ENCODE results near the gene TSEN2.
"Not testable (repeated sequence)": the region's sequence is repeated elsewhere in the genome, so short reads cannot be mapped to it uniquely, and the experiment has no call there.

TSEN2 gene

GRCh38 chr3:12470111-12470510 is 14.2 kb upstream of the TSEN2 start:
- H3K4me3 ChIP-seq (ENCODE audit: low read depth in 1 of 5, low read length in 5 of 5) = no peak overlapping the region

GRCh38 chr3:12470680-12471079 is 13.6 kb upstream of the TSEN2 start:
- Histone ChIP-seq H3K4me1 (ENCODE audit: control insufficient read depth in 5 of 5, insufficient read depth in 5 of 5, low read length in 5 of 5) (peaks cover 0 to 19% (median 16%) of the 10 kb centered on the region in 5 donors), H3K9me3 (ENCODE audit: control insufficient read depth in 5 of 5, low read length in 5 of 5) (no peaks in the 10 kb centered on the region), H3K27ac (ENCODE audit: low read depth, low read length) (no peak overlapping the region), H3K9ac (ENCODE audit: low read length in 5 of 5) (no peak overlapping the region), H3K4me3 (ENCODE audit: low read depth in 1 of 5, low read length in 5 of 5) (no peak overlapping the region), H3K36me3 (ENCODE audit: control insufficient read depth in 5 of 5, insufficient read depth in 5 of 5, low read length in 5 of 5) (peaks cover 0 to 11% (median 7%) of the 10 kb centered on the region in 5 donors), H3K27me3 (ENCODE audit: control insufficient read depth in 5 of 5, insufficient read depth in 4 of 5, low read length in 5 of 5) (no peaks in the 10 kb centered on the region)

More at GRCh38 chr3:12470111-12470510, 14.2 kb upstream of the TSEN2 start:
- Histone ChIP-seq H3K36me3 (ENCODE audit: control insufficient read depth in 5 of 5, insufficient read depth in 5 of 5, low read length in 5 of 5) (peaks cover 0 to 11% (median 7%) of the 10 kb centered on the region in 5 donors), H3K9me3 (ENCODE audit: control insufficient read depth in 5 of 5, low read length in 5 of 5) (no peaks in the 10 kb centered on the region), H3K27me3 (ENCODE audit: control insufficient read depth in 5 of 5, insufficient read depth in 4 of 5, low read length in 5 of 5) (no peaks in the 10 kb centered on the region), H3K4me1 (ENCODE audit: control insufficient read depth in 5 of 5, insufficient read depth in 5 of 5, low read length in 5 of 5) (peaks cover 0 to 18% (median 16%) of the 10 kb centered on the region in 5 donors), H3K27ac (ENCODE audit: low read depth, low read length) (no peak overlapping the region), H3K9ac (ENCODE audit: low read length in 5 of 5) (no peak overlapping the region)

DNA sequence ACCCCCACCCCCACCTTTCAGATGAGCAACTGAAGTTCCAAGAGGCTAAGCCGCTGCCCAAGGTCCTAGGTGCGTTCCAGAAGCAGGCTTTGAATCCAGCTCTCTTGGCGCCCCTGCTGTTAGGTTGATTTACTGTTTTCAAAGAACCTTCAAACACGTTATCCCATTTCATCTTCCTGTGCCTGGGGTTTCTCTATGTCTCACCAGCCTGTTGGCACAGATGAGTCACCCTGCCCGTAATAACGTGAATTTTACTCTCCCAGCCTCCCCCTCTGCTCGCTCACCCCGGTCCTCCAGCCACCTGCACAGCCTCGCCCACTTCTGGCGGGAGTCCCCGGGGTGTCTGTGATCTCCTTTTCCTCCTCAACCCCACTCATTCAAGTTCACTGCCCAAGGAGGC is 13.0 kb upstream of the TSEN2 start:
- no peak overlapping the region for H3K27ac ChIP-seq (ENCODE audit: low read depth, low read length)
- no peak overlapping the region for H3K9ac ChIP-seq (ENCODE audit: low read length in 5 of 5)
- H3K4me3 ChIP-seq (ENCODE audit: low read depth in 1 of 5, low read length in 5 of 5) = no peak overlapping the region
- H3K27me3 ChIP-seq (ENCODE audit: control insufficient read depth in 5 of 5, insufficient read depth in 4 of 5, low read length in 5 of 5) = no peaks in the 10 kb centered on the region
- H3K36me3 ChIP-seq (ENCODE audit: control insufficient read depth in 5 of 5, insufficient read depth in 5 of 5, low read length in 5 of 5) = peaks cover 0 to 11% (median 7%) of the 10 kb centered on the region in 5 donors
- peaks cover 0 to 19% (median 16%) of the 10 kb centered on the region in 5 donors for H3K4me1 ChIP-seq (ENCODE audit: control insufficient read depth in 5 of 5, insufficient read depth in 5 of 5, low read length in 5 of 5)
- no peaks in the 10 kb centered on the region for H3K9me3 ChIP-seq (ENCODE audit: control insufficient read depth in 5 of 5, low read length in 5 of 5)

DNA sequence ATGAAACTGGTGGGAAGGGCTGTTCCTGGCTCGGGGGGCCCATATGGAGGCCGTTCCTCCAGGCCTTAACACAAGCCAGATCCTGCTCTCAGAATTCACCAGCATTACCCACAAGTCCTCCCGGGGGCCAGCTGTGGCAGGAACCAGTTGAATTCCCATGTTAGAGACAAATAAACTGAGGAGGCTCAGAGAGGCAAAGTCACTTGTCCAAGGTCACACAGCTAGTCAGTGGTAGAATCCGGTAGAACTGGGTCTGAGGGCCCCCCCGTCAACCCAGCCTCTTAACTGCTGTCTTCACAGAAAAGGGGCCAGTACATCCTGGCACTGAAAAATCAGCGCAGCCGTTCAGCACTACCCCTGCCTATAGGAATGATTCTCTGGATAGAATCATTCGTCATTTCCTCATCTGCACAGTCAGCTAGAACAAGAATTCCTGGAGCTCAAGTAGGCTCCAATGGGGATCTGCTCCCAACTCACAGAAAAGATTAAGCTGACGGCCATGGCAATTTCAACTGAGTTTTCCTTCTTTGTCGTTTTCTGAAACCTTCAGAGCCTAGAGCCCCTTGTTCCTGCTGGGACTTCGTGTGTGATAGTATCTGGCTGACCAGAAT is 12.2 kb upstream of the TSEN2 start:
- no peaks in the 10 kb centered on the region for H3K9me3 ChIP-seq (ENCODE audit: control insufficient read depth in 5 of 5, low read length in 5 of 5)
- H3K36me3 ChIP-seq (ENCODE audit: control insufficient read depth in 5 of 5, insufficient read depth in 5 of 5, low read length in 5 of 5) = peaks cover 0 to 11% (median 7%) of the 10 kb centered on the region in 5 donors
- no peak overlapping the region for H3K9ac ChIP-seq (ENCODE audit: low read length in 5 of 5)
- no peak overlapping the region for H3K27ac ChIP-seq (ENCODE audit: low read depth, low read length)
- H3K4me3 ChIP-seq (ENCODE audit: low read depth in 1 of 5, low read length in 5 of 5) = no peak overlapping the region
- no peaks in the 10 kb centered on the region for H3K27me3 ChIP-seq (ENCODE audit: control insufficient read depth in 5 of 5, insufficient read depth in 4 of 5, low read length in 5 of 5)
- peaks cover 0 to 27% (median 24%) of the 10 kb centered on the region in 5 donors for H3K4me1 ChIP-seq (ENCODE audit: control insufficient read depth in 5 of 5, insufficient read depth in 5 of 5, low read length in 5 of 5)

DNA sequence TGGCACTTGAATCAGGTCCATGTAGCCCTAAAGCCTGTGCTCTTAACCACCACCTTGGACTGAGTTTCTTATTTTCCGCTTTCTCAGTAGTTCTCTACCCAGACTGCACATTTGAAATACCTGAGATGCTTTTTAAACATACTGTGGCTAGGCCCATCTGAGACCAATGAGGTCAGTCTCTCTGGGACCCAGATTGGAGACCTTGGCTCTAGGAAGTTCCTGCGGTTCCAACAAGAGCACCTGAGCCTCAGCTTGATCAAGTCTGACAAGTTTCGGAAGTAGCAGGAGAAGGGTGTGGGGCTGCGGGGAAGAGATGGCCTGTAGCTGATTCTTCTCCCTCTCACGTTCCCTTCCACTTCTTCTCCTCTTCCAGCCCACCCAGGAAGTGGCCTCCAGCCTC is 11.5 kb upstream of the TSEN2 start:
- no peaks in the 10 kb centered on the region for H3K9me3 ChIP-seq (ENCODE audit: control insufficient read depth in 5 of 5, low read length in 5 of 5)
- H3K4me3 ChIP-seq (ENCODE audit: low read depth in 1 of 5, low read length in 5 of 5) = peak overlapping the region in 1 of 5 donors; percentile 7
- peaks cover 0 to 11% (median 7%) of the 10 kb centered on the region in 5 donors for H3K36me3 ChIP-seq (ENCODE audit: control insufficient read depth in 5 of 5, insufficient read depth in 5 of 5, low read length in 5 of 5)
- H3K4me1 ChIP-seq (ENCODE audit: control insufficient read depth in 5 of 5, insufficient read depth in 5 of 5, low read length in 5 of 5) = peaks cover 0 to 34% (median 29%) of the 10 kb centered on the region in 5 donors
- H3K9ac ChIP-seq (ENCODE audit: low read length in 5 of 5) = no peak overlapping the region
- H3K27ac ChIP-seq (ENCODE audit: low read depth, low read length) = no peak overlapping the region
- H3K27me3 ChIP-seq (ENCODE audit: control insufficient read depth in 5 of 5, insufficient read depth in 4 of 5, low read length in 5 of 5) = no peaks in the 10 kb centered on the region

GRCh38 chr3:12473511-12473910 is 10.8 kb upstream of the TSEN2 start:
- no peaks in the 10 kb centered on the region for H3K27me3 ChIP-seq (ENCODE audit: control insufficient read depth in 5 of 5, insufficient read depth in 4 of 5, low read length in 5 of 5)
- H3K9me3 ChIP-seq (ENCODE audit: control insufficient read depth in 5 of 5, low read length in 5 of 5) = no peaks in the 10 kb centered on the region
- no peak overlapping the region for H3K27ac ChIP-seq (ENCODE audit: low read depth, low read length)
- no peak overlapping the region for H3K9ac ChIP-seq (ENCODE audit: low read length in 5 of 5)
- no peak overlapping the region for H3K4me3 ChIP-seq (ENCODE audit: low read depth in 1 of 5, low read length in 5 of 5)
- H3K4me1 ChIP-seq (ENCODE audit: control insufficient read depth in 5 of 5, insufficient read depth in 5 of 5, low read length in 5 of 5) = peaks cover 0 to 36% (median 29%) of the 10 kb centered on the region in 5 donors
- H3K36me3 ChIP-seq (ENCODE audit: control insufficient read depth in 5 of 5, insufficient read depth in 5 of 5, low read length in 5 of 5) = peaks cover 0 to 11% (median 7%) of the 10 kb centered on the region in 5 donors

GRCh38 chr3:12476238-12476897 is 7.9 kb upstream of the TSEN2 start:
- Histone ChIP-seq H3K9ac (ENCODE audit: low read length in 5 of 5) (no peak overlapping the region), H3K27me3 (ENCODE audit: control insufficient read depth in 5 of 5, insufficient read depth in 4 of 5, low read length in 5 of 5) (no peaks in the 10 kb centered on the region), H3K4me3 (ENCODE audit: low read depth in 1 of 5, low read length in 5 of 5) (no peak overlapping the region), H3K9me3 (ENCODE audit: control insufficient read depth in 5 of 5, low read length in 5 of 5) (no peaks in the 10 kb centered on the region), H3K4me1 (ENCODE audit: control insufficient read depth in 5 of 5, insufficient read depth in 5 of 5, low read length in 5 of 5) (peaks cover 5 to 50% (median 39%) of the 10 kb centered on the region in 5 donors), H3K36me3 (ENCODE audit: control insufficient read depth in 5 of 5, insufficient read depth in 5 of 5, low read length in 5 of 5) (peaks cover 0 to 4% (median 1%) of the 10 kb centered on the region in 5 donors), H3K27ac (ENCODE audit: low read depth, low read length) (peak overlapping the region; percentile 81)

- Histone ChIP-seq H3K36me3 (ENCODE audit: control insufficient read depth in 5 of 5, insufficient read depth in 5 of 5, low read length in 5 of 5) (no peaks in the 10 kb centered on the region), H3K27me3 (ENCODE audit: control insufficient read depth in 5 of 5, insufficient read depth in 4 of 5, low read length in 5 of 5) (no peaks in the 10 kb centered on the region), H3K27ac (ENCODE audit: low read depth, low read length) (peak overlapping the region; percentile 81), H3K9ac (ENCODE audit: low read length in 5 of 5) (peak overlapping the region in 1 of 5 donors; percentile 6), H3K4me3 (ENCODE audit: low read depth in 1 of 5, low read length in 5 of 5) (no peak overlapping the region), H3K4me1 (ENCODE audit: control insufficient read depth in 5 of 5, insufficient read depth in 5 of 5, low read length in 5 of 5) (peaks cover 5 to 50% (median 39%) of the 10 kb centered on the region in 5 donors), H3K9me3 (ENCODE audit: control insufficient read depth in 5 of 5, low read length in 5 of 5) (no peaks in the 10 kb centered on the region)
These were observed 7.0 kb upstream of the TSEN2 start for GRCh38 chr3:12477256-12477655.

DNA sequence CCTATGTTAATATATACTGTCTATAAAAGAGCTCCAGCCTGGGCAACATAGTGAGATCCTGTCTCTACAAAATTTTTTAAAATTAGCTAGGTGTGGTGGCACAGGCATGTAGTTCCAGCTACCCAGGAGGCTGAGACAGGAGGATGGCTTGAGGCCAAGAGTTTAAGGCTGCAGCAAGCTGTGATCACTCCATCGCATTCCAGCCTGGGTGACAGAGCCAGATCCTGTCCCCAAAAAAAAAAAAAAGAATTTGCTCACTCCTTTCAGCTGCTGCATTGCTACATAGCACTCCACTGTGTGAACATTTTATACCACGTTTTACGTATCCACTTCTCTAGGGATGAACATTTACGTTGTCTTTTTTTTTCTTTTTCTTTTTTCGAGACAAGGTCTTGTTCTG is 6.0 kb upstream of the TSEN2 start:
- no peak overlapping the region for H3K4me3 ChIP-seq (ENCODE audit: low read depth in 1 of 5, low read length in 5 of 5)
- no peaks in the 10 kb centered on the region for H3K36me3 ChIP-seq (ENCODE audit: control insufficient read depth in 5 of 5, insufficient read depth in 5 of 5, low read length in 5 of 5)
- H3K4me1 ChIP-seq (ENCODE audit: control insufficient read depth in 5 of 5, insufficient read depth in 5 of 5, low read length in 5 of 5) = peaks cover 5 to 47% (median 38%) of the 10 kb centered on the region in 5 donors
- peak overlapping the region; percentile 81 for H3K27ac ChIP-seq (ENCODE audit: low read depth, low read length)
- no peak overlapping the region for H3K9ac ChIP-seq (ENCODE audit: low read length in 5 of 5)
- H3K9me3 ChIP-seq (ENCODE audit: control insufficient read depth in 5 of 5, low read length in 5 of 5) = no peaks in the 10 kb centered on the region
- H3K27me3 ChIP-seq (ENCODE audit: control insufficient read depth in 5 of 5, insufficient read depth in 4 of 5, low read length in 5 of 5) = no peaks in the 10 kb centered on the region

- Histone ChIP-seq H3K27ac (ENCODE audit: low read depth, low read length) (peak overlapping the region; percentile 45), H3K4me1 (ENCODE audit: control insufficient read depth in 5 of 5, insufficient read depth in 5 of 5, low read length in 5 of 5) (peaks cover 11 to 49% (median 42%) of the 10 kb centered on the region in 5 donors)
- not testable (repeated sequence) for H3K9me3 ChIP-seq (ENCODE audit: control insufficient read depth in 5 of 5, low read length in 5 of 5); H3K9ac ChIP-seq (ENCODE audit: low read length in 5 of 5); H3K27me3 ChIP-seq (ENCODE audit: control insufficient read depth in 5 of 5, insufficient read depth in 4 of 5, low read length in 5 of 5); H3K36me3 ChIP-seq (ENCODE audit: control insufficient read depth in 5 of 5, insufficient read depth in 5 of 5, low read length in 5 of 5); H3K4me3 ChIP-seq (ENCODE audit: low read depth in 1 of 5, low read length in 5 of 5)
These were observed 5.1 kb upstream of the TSEN2 start for GRCh38 chr3:12479198-12479597.
